SJSA1 (cell line): ENCODE data around the gene LRRFIP1. TPM values are rescaled to one million over a fixed set of nuclear protein-coding genes. Genes with fewer than 3 reads are reported as not detected.
A peak's percentile ranks its signal among the peaks of the same experiment; 100 is the strongest.

Experiments
- DNase-seq, 2 experiments: peaks; one replicate each; pipeline ENCODE4 v3.0.0-alpha.2; 2015 to 2020; ENCODE audit warnings: low spot score in 2 of 2, low read depth in 1 of 2
- H3K27ac ChIP-seq: fragments of 250-450 bp; sonication (Bioruptor Pico); 2 replicates; pipeline ENCODE4 v1.5.1; 2020; ENCODE audit warnings: mild to moderate bottlenecking, moderate library complexity
- H3K27me3 ChIP-seq: fragments of 250-450 bp; sonication (Bioruptor Pico); replicated peaks from 2 replicates; pipeline ENCODE4 v1.5.1; 2020; ENCODE audit warnings: mild to moderate bottlenecking, moderate library complexity
- H3K36me3 ChIP-seq: fragments of 250-450 bp; sonication (Bioruptor Pico); 2 replicates; pipeline ENCODE4 v1.5.1; 2020; ENCODE audit warnings: mild to moderate bottlenecking
- H3K4me1 ChIP-seq: fragments of 250-450 bp; sonication (Bioruptor Pico); replicated peaks from 2 replicates; pipeline ENCODE4 v1.6.1; 2021; ENCODE audit warnings: mild to moderate bottlenecking
- H3K4me3 ChIP-seq: fragments of 250-450 bp; sonication (Bioruptor Pico); 2 replicates; pipeline ENCODE4 v1.5.1; 2020; ENCODE audit warnings: mild to moderate bottlenecking
- H3K9me3 ChIP-seq: fragments of 250-450 bp; sonication (Bioruptor Pico); replicated peaks from 2 replicates; pipeline ENCODE4 v1.5.1; 2020; ENCODE audit warnings: mild to moderate bottlenecking
- total RNA-seq: library from RNA; depleted of rRNA; stranded (reverse); fragments of >200 nt; shearing (Covaris generic); gene quantifications from 2 replicates; pipeline ENCODE4 v1.2.3, GENCODE V29; 2014

LRRFIP1 gene
- total RNA-seq, 1 experiment from 2014 or later, result 76.7 TPM

DNA sequence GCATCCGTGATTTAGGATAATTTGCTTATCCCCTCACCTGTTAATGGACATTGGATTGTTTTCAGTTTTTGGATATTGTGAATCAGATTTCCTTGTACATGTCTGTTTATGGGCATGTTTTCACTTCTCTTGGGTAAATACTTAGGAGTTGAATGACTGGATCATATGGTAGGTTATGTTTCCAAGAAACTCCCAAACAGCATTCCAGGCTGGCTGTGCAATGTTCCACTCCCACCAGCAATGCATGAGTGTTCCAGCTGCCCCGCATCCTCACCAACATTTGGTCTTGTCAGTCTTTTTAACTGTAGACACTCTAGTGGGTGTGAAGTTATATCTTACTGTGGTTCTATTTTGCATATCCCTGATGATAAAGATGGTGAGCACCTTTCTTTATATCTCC is 8.9 kb upstream of the LRRFIP1 start:
- H3K27ac ChIP-seq, result peak overlapping the region; percentile 43
- DNase-seq, result peak in 1 of 2 experiments; percentile 49
- H3K36me3 ChIP-seq, result no peaks in the 10 kb centered on the region
- no peaks in the 10 kb centered on the region for H3K9me3 ChIP-seq
- H3K27me3 ChIP-seq, result no peaks in the 10 kb centered on the region
- no peak overlapping the region for H3K4me3 ChIP-seq
- H3K4me1 ChIP-seq, result peaks cover 55% of the 10 kb centered on the region

GRCh38 chr2:237623428-237624403 is 3.7 kb upstream of the LRRFIP1 start:
- Histone ChIP-seq H3K27ac (no peak overlapping the region), H3K9me3 (no peaks in the 10 kb centered on the region), H3K36me3 (peaks cover 13% of the 10 kb centered on the region), H3K27me3 (no peaks in the 10 kb centered on the region), H3K4me3 (no peak overlapping the region), H3K4me1 (peaks cover 19% of the 10 kb centered on the region)
- DNase-seq, result peak in 1 of 2 experiments; percentile 38

- Histone ChIP-seq H3K4me3 (no peak overlapping the region), H3K27me3 (no peaks in the 10 kb centered on the region), H3K9me3 (no peaks in the 10 kb centered on the region), H3K4me1 (peaks cover 23% of the 10 kb centered on the region), H3K27ac (no peak overlapping the region), H3K36me3 (peaks cover 18% of the 10 kb centered on the region)
- DNase-seq, result no peak
These were observed 2.8 kb upstream of the LRRFIP1 start for GRCh38 chr2:237624565-237624964.

- H3K4me3 ChIP-seq, result no peak overlapping the region
- no peak for DNase-seq
- H3K27me3 ChIP-seq, result no peaks in the 10 kb centered on the region
- H3K4me1 ChIP-seq, result peaks cover 30% of the 10 kb centered on the region
- H3K36me3 ChIP-seq, result peaks cover 25% of the 10 kb centered on the region
- H3K9me3 ChIP-seq, result no peaks in the 10 kb centered on the region
- H3K27ac ChIP-seq, result no peak overlapping the region
These were observed 2.1 kb upstream of the LRRFIP1 start for GRCh38 chr2:237625216-237625705.

DNA sequence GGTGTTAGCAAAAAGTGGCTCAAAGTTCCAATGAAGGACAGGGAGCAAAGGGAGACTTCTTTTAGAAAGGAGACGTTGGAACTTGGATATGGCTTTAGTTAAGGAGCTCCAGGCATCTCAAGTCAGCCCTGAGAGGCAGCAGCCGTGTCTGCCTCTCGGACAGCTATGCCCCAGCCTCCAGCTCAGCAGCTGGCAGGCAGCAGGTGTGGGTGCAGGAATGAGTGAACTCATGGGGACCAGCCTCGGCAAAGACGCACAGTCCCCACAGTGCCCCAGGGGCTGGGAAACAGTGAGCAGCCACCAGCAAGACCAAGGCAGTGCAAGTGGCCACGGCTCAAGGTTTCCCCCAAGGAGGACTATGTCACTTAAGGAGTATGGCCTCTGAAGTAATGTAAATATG is 1.6 kb upstream of the LRRFIP1 start:
- no peak for DNase-seq
- Histone ChIP-seq H3K27ac (no peak overlapping the region), H3K4me1 (peaks cover 35% of the 10 kb centered on the region), H3K36me3 (peaks cover 28% of the 10 kb centered on the region), H3K4me3 (no peak overlapping the region), H3K27me3 (no peaks in the 10 kb centered on the region), H3K9me3 (no peaks in the 10 kb centered on the region)

GRCh38 chr2:237626813-237627440 is 460 bp upstream of the LRRFIP1 start:
- peak in 1 of 2 experiments; percentile 40 for DNase-seq
- H3K27ac ChIP-seq, result no peak overlapping the region
- peak overlapping the region; percentile 97 for H3K4me3 ChIP-seq
- no peaks in the 10 kb centered on the region for H3K9me3 ChIP-seq
- H3K4me1 ChIP-seq, result peaks cover 45% of the 10 kb centered on the region
- H3K27me3 ChIP-seq, result no peaks in the 10 kb centered on the region
- H3K36me3 ChIP-seq, result peaks cover 40% of the 10 kb centered on the region

- no peak for DNase-seq
- Histone ChIP-seq H3K27ac (peak overlapping the region; percentile 35; the same call in 1 of the 2 replicates), H3K9me3 (no peaks in the 10 kb centered on the region), H3K4me1 (peaks cover 45% of the 10 kb centered on the region), H3K27me3 (no peaks in the 10 kb centered on the region), H3K4me3 (peak overlapping the region; percentile 97), H3K36me3 (peaks cover 56% of the 10 kb centered on the region)
These were observed 1.1 kb downstream of the LRRFIP1 start for GRCh38 chr2:237628247-237629187.

GRCh38 chr2:237629188-237629534 is 1.8 kb downstream of the LRRFIP1 start:
- peaks cover 62% of the 10 kb centered on the region for H3K36me3 ChIP-seq
- peak overlapping the region; percentile 97; the same call in 1 of the 2 replicates for H3K4me3 ChIP-seq
- no peaks in the 10 kb centered on the region for H3K9me3 ChIP-seq
- no peak for DNase-seq
- peaks cover 45% of the 10 kb centered on the region for H3K4me1 ChIP-seq
- no peak overlapping the region for H3K27ac ChIP-seq
- H3K27me3 ChIP-seq, result no peaks in the 10 kb centered on the region

DNA sequence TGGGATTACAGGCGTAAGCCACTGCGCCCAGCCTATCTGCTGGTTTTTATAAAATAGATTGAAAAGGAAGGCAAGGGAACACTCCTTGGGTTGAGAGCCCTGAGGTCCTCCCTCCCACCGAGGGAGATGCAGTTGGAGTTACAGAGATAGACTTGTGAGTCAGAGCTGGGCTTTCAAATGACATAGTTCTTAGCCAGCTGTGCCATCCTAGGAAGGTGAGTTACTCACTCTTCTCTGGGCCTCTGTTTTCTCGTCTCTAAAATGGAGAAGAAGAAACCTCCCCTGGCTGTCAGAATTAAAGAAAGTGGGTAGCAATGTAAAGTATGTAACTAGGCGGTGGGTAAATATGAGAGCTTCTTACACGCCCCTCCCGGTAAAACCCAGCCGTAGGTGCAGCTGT is 2.4 kb downstream of the LRRFIP1 start:
- peak in 1 of 2 experiments; percentile 62 for DNase-seq
- H3K27ac ChIP-seq, result peak overlapping the region; percentile 43
- H3K4me3 ChIP-seq, result no peak overlapping the region
- peaks cover 45% of the 10 kb centered on the region for H3K4me1 ChIP-seq
- no peaks in the 10 kb centered on the region for H3K9me3 ChIP-seq
- H3K36me3 ChIP-seq, result peaks cover 68% of the 10 kb centered on the region
- H3K27me3 ChIP-seq, result no peaks in the 10 kb centered on the region

DNA sequence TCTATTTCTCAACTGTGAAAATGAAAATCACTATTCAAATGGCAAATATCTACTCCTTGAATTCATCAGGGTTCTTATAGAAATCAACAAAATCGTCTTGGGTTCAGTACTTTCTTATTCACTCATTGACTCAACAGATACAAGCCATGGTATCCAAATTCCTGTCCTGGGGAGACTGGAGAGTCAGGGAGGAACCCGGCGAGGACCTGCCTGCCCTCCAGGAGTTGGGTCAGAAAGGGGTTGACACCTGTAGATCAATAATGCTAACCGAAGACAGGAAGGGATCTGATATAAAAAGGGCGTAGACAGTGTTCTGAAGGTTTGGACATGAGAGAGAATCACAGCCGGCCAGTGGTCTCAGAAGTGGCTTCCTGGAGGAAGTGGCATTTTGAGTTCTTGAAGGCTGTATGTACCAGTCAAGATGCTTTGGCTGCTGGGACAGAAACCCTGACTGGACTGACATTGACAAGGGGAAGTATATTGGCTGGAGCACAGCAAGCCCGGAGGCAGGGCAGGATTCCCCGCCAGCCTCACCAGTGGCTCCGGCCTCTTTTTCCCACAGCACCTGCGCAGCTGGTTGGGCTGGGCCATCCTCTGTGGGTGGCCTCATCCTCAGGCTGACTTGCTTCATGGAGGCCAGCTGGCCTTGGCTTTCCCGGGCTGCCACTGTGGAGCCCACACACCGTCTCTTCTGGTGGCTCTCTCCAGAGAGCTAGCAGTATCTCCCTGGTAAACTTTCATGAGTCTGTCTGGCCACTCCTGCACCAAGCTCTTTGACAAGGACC is 3.0 kb downstream of the LRRFIP1 start:
- H3K9me3 ChIP-seq, result no peaks in the 10 kb centered on the region
- peaks cover 74% of the 10 kb centered on the region for H3K36me3 ChIP-seq
- H3K4me1 ChIP-seq, result peaks cover 45% of the 10 kb centered on the region
- H3K4me3 ChIP-seq, result no peak overlapping the region
- peak; percentile 73 to 82 for DNase-seq
- no peaks in the 10 kb centered on the region for H3K27me3 ChIP-seq
- H3K27ac ChIP-seq, result peak overlapping the region; percentile 25

GRCh38 chr2:237631007-237631785 is 3.8 kb downstream of the LRRFIP1 start:
- H3K9me3 ChIP-seq, result no peaks in the 10 kb centered on the region
- peak in 1 of 2 experiments; percentile 43 for DNase-seq
- no peak overlapping the region for H3K4me3 ChIP-seq
- no peaks in the 10 kb centered on the region for H3K27me3 ChIP-seq
- peaks cover 75% of the 10 kb centered on the region for H3K36me3 ChIP-seq
- peak overlapping the region; percentile 25 for H3K27ac ChIP-seq
- peaks cover 45% of the 10 kb centered on the region for H3K4me1 ChIP-seq
